OCI-LY3 (cell line): ENCODE measurements around the gene PSMC5.
A peak's percentile ranks its signal among the peaks of the same experiment; 100 is the strongest.

Experiments used
- EZH2phosphoT487 ChIP-seq: fragments of 200-600 bp; shearing (Covaris generic); IDR thresholded peaks from 2 replicates; pipeline ENCODE4 v1.6.1; 2018; ENCODE audit warnings: antibody characterized with exemption, mixed run types, low read depth
- TF ChIP-seq, protein P1 (sequence below): fragments of 200-600, 300-600 bp; sonication (generic); IDR thresholded peaks from 2 replicates; pipeline ENCODE4 v1.5.1; 2014; ENCODE audit warnings: antibody characterized with exemption, low read length, low read depth

DNA sequence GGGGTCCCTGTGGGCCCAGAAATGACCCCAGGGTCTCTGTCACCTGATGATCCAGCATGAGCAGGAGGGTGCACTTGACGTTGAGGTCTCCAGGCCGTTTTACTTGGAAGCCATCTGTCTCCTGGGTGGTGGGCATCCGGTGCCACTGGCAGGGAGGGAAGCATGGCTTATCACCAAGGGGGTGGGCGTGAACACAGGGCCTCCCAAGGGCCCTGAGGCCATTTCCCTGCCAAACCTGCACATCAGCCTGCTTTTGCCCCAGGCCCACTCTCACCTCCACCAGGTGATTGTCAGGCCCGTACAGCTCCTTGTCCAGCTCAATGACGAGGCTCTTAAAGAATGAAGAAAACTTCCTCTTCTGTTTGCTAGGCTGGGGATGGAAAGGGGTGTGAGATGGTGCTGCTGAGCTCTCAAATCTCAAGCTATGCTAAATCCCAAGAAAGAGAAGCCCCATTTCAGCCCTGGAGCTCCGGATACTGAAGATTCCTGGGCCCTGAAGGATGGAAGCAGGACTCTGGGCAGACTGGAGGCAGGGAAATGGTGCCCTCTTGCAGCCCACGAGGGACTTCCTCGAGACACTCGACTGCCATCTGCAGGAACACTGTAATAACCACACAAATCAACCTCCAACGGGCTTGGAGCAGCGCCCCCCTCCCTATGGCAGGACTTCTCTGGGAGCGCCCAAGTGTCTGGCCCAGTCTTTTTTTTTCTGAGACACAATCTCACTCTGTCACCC, 7.4 kb downstream of the PSMC5 start:
- TF ChIP-seq, protein P1, sequence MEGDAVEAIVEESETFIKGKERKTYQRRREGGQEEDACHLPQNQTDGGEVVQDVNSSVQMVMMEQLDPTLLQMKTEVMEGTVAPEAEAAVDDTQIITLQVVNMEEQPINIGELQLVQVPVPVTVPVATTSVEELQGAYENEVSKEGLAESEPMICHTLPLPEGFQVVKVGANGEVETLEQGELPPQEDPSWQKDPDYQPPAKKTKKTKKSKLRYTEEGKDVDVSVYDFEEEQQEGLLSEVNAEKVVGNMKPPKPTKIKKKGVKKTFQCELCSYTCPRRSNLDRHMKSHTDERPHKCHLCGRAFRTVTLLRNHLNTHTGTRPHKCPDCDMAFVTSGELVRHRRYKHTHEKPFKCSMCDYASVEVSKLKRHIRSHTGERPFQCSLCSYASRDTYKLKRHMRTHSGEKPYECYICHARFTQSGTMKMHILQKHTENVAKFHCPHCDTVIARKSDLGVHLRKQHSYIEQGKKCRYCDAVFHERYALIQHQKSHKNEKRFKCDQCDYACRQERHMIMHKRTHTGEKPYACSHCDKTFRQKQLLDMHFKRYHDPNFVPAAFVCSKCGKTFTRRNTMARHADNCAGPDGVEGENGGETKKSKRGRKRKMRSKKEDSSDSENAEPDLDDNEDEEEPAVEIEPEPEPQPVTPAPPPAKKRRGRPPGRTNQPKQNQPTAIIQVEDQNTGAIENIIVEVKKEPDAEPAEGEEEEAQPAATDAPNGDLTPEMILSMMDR, result peak; percentile 57
- TF ChIP-seq EZH2phosphoT487, result no peak
